NCI-H82 (cell line): ENCODE measurements around the gene OGG1.

Source experiments
- DNase-seq: peaks from one replicate; lab custom pipeline; 2025; lab: John Stamatoyannopoulos, UW

OGG1 gene

DNA sequence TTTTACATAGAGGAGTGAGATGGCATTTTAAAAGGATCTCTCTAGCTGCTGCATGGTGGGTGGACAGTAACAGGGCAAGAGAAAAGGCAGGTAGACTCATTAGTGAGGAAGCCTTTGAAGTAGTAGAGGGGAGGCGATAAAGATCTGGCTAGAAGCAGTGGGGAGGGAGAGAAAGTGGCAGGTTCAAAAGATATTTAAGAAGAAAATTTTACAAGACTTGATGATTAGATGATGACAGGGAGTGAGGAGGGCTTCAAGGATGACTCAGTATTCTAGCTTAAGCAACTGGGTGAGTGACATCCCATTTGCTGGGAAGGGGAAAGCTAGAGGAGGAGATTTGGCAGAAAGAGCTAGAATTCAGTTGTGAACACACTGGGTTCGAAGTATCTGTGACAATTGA is 22.0 kb upstream of the OGG1 start:
- DNase-seq, result no peak

- no peak for DNase-seq
Measured at GRCh38 chr3:9729419-9729818, 20.3 kb upstream of the OGG1 start.

DNA sequence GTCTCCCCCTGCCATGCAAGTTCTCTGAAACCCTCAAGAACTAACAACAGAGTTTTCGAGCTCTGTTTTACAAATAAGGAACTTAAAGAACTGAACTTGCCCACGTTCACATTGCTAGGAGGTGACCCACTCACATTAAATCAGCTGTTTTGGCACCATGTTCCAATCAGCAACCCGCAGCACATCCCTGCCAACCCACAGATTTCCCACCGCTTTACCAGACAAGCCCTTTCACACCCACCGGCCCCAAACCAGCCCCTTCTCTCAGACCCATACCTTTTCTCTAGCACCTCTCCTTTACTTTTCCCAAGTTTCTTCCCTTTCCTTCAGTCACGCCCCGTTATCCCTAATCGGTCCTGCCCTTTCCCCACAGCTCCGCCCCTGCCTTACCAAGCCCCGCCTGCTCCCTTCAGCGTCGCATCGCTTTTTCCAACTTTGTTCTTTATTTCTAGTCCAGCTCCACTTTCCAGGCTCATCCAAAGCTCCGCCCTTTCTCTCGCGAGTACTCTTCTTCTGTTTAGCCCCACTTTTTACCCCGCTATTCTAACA is 19.0 kb upstream of the OGG1 start:
- peak; percentile 94 for DNase-seq

DNA sequence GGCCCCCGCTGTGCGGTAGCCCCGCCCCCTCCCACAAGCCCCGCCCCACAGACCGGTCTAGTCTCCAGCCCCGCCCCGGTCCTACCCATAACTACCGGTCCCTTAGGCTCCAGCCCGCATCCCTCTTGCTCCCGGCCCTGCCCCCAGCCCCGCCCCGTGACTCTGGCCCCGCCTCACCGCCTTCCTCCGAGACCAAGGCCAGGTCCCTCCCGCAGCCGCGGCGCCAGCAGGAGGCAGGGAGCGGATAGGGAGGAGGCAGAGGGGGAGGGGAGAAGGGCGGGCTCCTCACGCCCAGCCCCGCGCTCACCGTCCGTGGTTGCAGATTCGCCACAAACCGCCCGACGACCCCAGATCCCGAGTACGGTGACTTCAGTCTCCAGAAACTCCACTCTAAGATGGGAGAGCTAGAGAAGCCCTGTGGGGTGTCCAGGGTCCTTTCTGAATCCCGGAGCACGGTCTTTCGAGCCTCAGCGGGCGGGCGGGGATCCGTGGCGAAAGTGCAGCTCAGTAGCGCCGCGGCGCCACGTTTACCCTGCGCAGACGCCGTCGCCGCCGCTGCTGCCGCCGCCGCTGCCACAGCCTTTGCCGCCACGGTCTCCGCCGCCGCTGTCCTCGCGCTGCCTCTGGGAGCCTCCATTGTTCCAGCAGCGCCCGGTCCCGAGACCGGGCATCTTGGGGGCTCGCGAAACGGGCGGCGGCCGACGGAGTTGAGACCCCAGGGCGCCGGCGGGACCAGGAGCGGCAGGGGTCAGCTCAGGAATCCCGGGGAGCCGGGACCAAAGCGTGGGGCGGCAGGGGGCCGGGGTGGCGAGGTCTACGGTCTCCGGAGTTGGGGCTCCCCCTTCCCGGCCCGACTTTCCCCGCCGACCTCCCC is 18.3 kb upstream of the OGG1 start, which contains the start of gene BRPF1:
TSS of gene BRPF1 (plus strand) at position 530 of the 874 bp plus-strand sequence. CDS start 2,406 bp downstream, outside the sequence.
- peak; percentile 99 for DNase-seq

- DNase-seq, result peak; percentile 21
Measured at GRCh38 chr3:9732080-9732739, 17.5 kb upstream of the OGG1 start.

DNA sequence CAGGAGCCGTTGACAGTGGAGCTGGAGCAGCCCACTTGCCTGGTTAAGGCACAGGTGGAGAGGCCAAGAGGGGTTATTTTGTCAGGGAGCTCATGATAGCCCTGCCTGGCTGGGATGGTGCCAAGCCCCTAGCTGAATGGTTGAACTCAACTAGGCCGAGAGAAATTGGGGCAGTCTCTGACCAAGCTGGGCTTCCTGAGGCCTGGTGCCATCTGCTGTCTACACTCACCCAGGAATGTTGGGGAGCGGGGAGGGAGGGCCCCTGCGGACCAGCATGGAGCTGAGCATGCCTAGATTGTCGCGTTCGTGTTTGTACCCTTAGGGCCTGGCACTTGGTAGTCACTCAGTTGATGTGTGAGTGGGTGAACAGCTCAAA is 17.0 kb upstream of the OGG1 start:
- DNase-seq, result peak; percentile 7

GRCh38 chr3:9736831-9737230 is 12.9 kb upstream of the OGG1 start:
- DNase-seq, result no peak

GRCh38 chr3:9739181-9739580 is 10.6 kb upstream of the OGG1 start:
- DNase-seq, result no peak

DNA sequence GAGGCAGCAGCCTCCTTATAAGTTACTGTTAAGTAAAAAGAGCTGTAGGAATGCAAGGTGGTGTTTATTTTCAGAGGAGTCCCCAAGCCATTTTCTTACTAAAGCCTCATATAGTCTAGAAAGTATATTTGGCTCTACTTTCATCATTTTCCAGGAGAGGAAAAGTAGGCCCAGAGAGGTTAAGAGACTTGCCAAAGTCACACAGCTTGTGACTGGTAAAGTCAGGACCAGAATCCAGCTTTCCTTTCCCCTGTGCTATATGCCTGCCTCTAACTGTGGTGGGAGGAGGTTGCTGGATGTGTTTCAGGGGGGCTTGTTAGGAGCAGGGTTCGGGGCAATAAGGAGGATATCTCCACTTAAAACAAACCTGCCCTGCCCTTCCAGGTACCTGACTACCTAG is 7.2 kb upstream of the OGG1 start:
- DNase-seq, result no peak

DNA sequence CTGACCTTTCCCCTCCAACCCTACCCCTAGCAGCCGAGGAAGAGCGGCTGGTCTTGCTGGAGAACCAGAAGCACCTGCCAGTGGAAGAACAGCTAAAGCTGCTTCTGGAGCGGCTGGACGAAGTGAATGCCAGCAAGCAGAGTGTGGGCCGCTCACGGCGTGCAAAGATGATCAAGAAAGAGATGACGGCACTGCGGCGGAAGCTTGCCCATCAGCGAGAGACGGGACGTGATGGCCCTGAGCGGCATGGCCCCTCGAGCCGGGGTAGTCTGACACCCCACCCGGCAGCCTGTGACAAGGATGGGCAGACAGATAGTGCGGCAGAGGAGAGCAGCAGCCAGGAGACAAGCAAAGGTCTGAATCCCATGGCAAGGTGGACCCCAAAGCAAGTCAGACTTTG is 6.2 kb upstream of the OGG1 start:
- DNase-seq, result no peak

GRCh38 chr3:9744162-9744561 is 5.6 kb upstream of the OGG1 start:
- DNase-seq, result no peak

DNA sequence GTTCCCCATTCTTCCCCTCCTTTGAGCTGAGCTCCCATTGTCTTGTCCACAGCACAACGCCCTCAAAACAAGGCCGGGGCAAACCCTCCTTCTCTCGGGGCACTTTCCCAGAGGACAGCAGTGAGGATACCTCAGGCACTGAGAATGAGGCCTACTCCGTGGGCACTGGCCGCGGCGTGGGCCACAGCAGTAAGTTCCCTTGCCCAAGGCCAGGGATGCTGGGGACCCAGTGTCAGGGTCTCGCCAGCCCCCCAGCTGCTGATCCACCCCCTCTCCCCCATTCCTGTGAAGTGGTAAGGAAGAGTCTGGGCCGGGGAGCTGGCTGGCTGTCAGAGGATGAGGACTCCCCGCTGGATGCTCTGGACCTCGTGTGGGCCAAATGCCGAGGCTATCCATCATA is 4.2 kb upstream of the OGG1 start:
- DNase-seq, result no peak

DNA sequence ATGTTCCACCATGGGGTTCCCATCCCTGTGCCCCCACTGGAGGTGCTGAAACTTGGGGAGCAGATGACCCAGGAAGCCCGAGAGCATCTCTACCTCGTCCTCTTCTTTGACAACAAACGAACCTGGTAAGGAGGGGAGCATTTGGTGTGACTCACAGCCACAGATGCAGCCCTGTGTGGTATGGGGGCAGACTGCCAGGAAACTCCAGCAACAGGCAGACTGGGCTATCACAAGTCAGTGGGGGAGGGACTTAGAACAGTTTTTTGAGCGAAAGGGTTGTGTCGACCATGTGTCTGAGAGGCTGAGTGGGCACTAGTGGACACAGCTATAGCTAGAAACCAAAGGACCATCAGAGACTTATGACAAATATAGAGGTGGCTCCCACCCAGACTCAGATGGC is 3.4 kb upstream of the OGG1 start:
- no peak for DNase-seq

DNA sequence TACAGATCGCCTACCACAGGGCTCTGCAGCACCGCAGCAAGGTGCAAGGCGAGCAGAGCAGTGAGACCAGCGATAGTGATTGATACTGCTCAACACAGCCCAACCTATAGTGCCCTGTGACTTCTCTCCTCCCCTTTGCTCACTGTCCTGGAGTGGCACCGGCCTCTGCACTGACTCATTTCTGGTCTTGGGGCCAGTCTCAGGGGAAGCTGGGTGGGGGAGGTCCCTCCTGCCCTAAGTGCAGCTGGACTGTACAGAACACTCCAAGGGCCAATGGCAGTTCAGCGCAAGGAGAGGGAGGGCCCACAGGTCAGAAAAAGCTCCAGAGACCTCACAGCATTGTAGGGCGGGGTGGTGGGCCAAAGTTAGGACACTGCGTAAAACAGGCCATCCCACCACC is 2.5 kb upstream of the OGG1 start:
- no peak for DNase-seq

DNA sequence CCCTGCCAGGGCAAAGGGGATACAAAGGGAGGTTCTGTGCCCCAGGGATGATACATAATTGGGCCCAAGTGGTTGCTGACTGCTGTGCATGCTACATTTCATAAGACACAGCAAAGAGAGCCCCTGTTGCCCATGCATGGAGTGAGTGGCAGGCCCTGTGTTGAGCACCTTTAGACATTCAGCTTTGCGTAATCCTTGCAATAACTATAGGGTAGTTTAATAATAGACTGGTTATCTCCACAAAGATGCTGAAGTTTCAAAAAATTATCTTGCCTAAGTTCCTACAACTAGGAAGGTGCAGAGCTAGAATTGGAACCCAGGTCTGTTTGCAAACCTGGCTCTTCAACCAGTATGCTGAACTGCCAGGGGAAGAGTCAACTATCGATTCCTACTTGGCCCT is 1.7 kb upstream of the OGG1 start:
- no peak for DNase-seq

DNA sequence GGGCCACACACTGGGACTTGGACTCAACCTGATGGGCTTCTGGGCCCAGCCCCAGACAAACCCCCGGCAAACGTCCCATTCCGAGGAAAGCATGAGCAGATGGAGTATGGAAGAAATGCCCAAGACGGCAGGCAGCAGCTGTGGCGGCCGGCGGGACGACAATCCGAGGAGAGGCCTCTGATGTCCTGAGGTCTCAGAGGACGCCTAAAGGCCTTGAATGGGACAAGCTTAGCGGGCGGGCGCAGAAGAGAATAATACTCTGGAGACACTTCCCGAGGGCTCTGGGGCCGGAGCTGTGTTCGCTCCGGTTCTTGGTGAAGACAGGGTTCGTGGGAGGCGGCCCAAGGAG is 482 bp upstream of the OGG1 start:
- DNase-seq, result peak; percentile 80

DNA sequence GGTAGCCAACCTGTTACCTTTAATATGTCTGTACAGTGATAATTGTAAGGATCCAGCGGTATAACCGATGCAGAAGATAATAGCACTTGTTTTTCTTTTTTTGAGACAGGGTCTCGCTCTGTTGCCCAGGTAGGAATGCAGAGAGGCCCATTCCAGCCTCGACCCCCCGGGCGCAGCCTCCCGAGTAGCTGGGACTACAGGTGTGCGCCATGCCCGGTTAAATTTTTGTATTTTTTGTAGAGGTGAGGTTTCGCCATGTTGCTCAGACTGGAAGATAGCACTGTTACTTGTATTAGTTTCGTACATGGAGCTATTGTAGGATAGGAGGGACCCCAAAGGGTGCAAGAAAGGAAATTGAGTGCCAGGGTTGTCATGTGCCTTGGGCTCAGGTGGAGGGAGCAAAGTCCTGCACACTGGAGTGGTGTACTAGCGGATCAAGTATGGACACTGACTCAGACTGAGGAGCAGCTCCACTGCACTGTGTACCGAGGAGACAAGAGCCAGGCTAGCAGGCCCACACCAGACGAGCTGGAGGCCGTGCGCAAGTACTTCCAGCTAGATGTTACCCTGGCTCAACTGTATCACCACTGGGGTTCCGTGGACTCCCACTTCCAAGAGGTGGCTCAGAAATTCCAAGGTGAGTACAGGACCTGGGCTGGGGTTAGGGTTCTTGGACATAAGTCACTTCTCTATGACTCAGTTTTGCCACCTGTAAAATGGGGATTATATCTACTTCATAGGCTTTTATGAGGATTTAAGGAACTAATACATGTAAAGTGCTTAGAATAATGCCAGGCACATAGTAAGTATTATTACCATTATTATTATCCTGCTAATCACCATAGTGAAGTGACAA is 1.0 kb downstream of the OGG1 start:
- DNase-seq, result no peak

DNA sequence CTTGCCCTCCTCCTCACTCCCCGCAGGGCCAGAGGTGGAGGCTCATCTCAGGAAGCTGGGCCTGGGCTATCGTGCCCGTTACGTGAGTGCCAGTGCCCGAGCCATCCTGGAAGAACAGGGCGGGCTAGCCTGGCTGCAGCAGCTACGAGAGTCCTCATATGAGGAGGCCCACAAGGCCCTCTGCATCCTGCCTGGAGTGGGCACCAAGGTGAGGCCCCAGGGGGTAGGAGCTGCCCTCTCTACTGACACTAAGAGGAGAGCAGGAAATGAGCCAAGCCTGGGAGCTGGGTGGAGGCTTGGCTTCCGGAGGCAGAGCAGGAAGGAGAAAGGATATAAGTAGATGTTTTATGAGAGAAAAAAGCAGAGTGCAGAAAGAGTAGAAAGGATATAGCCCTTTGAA is 4.9 kb downstream of the OGG1 start:
- DNase-seq, result no peak

- DNase-seq, result no peak
Measured at GRCh38 chr3:9757427-9757826, 7.7 kb downstream of the OGG1 start.

- DNase-seq, result no peak
Measured at GRCh38 chr3:9760779-9761505, 11.2 kb downstream of the OGG1 start.

DNA sequence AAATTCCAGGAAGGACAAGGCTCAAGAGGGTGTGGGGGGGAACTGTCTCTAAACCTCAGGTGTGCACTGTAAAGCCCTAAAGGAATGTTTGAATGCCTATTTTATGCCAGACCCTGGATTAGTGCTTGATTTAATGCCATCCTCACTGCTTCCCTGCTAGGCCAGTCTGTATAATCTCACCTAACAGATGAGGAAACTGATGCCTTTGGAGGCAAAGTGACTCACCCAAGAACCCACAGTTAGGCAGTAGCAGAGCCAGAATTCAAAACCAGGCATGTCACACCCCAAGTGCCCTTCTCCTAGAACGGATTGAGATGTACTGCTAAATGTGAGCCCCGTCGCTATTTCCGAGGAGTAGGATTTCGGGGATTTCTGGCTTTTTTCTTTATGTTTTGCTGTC is 12.2 kb downstream of the OGG1 start:
- DNase-seq, result no peak

- no peak for DNase-seq
Measured at GRCh38 chr3:9762871-9763270, 13.1 kb downstream of the OGG1 start.
